OCI-LY7 (cell line): ENCODE data around the gene GLB1L3. TPM values are rescaled to one million over a fixed set of nuclear protein-coding genes. Genes with fewer than 3 reads are reported as not detected.

Source experiments
- BruUV-seq: library from RNA; stranded (reverse); fragments of 400-500 nt; replicated peaks from 2 replicates; lab custom pipeline; 2021; lab: Mats Ljungman, UMichigan
- CTCF ChIA-PET: fragments of 300-600 bp; sonication (Branson Sonifier 250); formaldehyde crosslinking; loops from one replicate; lab custom pipeline; 2022; ENCODE audit warnings: antibody characterized with exemption; ENCODE audit not compliant: unreplicated experiment; lab: Charles Lee
- POLR2A ChIA-PET: fragments of 300-600 bp; sonication (Branson Sonifier 250); formaldehyde crosslinking; loops from one replicate; lab custom pipeline; 2022; ENCODE audit warnings: antibody characterized with exemption; lab: Charles Lee
- DNase-seq: peaks from one replicate; pipeline ENCODE4 v3.0.0-alpha.2; 2015; ENCODE audit warnings: low spot score
- H2AFZ ChIP-seq: fragments of 200-600 bp; sonication (generic), shearing (Covaris generic); 2 replicates; pipeline ENCODE4 v1.6.1; 2014; ENCODE audit warnings: mild to moderate bottlenecking, antibody characterized with exemption, low read length, moderate library complexity
- H3K27ac ChIP-seq: fragments of 200-600 bp; sonication (generic); 2 replicates; pipeline ENCODE4 v1.5.1; 2014; ENCODE audit warnings: mixed run types, low read depth, mild to moderate bottlenecking, moderate library complexity, low read length, inconsistent platforms; ENCODE audit not compliant: poor library complexity, severe bottlenecking
- H3K36me3 ChIP-seq: fragments of 200-600 bp; sonication (generic); 2 replicates; pipeline ENCODE4 v1.6.1; 2014; ENCODE audit warnings: mild to moderate bottlenecking, antibody characterized with exemption, low read length, moderate library complexity, mixed read lengths; ENCODE audit not compliant: insufficient read depth
- H3K4me1 ChIP-seq: fragments of 200-600 bp; sonication (generic); 2 replicates; pipeline ENCODE4 v1.5.1; 2014; ENCODE audit warnings: mild to moderate bottlenecking, low read length; ENCODE audit not compliant: insufficient read depth, poor library complexity, severe bottlenecking
- H3K4me2 ChIP-seq: fragments of 200-600 bp; sonication (generic); 2 replicates; pipeline ENCODE4 v1.6.1; 2014; ENCODE audit warnings: mild to moderate bottlenecking, low read length
- H3K4me3 ChIP-seq: fragments of 200-600 bp; sonication (generic); 2 replicates; pipeline ENCODE4 v1.5.1; 2014; ENCODE audit warnings: mild to moderate bottlenecking, low read depth, low read length; ENCODE audit not compliant: poor library complexity, severe bottlenecking
- H3K79me2 ChIP-seq: fragments of 200-600 bp; sonication (generic); 2 replicates; pipeline ENCODE4 v1.6.1; 2016; ENCODE audit warnings: low read depth, mild to moderate bottlenecking, low read length, moderate library complexity, mixed read lengths; ENCODE audit not compliant: insufficient read depth
- H3K9me2 ChIP-seq: fragments of 200-600 bp; sonication (generic); 2 replicates; pipeline ENCODE4 v1.6.1; 2016; ENCODE audit warnings: mild to moderate bottlenecking, low read length, mixed read lengths; ENCODE audit not compliant: insufficient read depth
- H3K9me3 ChIP-seq: fragments of 200-600 bp; sonication (generic); 2 replicates; pipeline ENCODE4 v1.6.1; 2014; ENCODE audit warnings: mild to moderate bottlenecking, mixed run types, low read length, mixed read lengths
- H4K20me1 ChIP-seq: fragments of 200-600 bp; sonication (generic); 2 replicates; pipeline ENCODE4 v1.6.1; 2014; ENCODE audit warnings: mild to moderate bottlenecking, antibody characterized with exemption, low read length, moderate library complexity, mixed read lengths; ENCODE audit not compliant: insufficient read depth
- CTCF ChIP-seq: fragments of 200-600 bp; sonication (generic); conservative IDR thresholded peaks from 2 replicates; pipeline ENCODE4 v1.5.1; 2014; ENCODE audit warnings: mild to moderate bottlenecking, antibody characterized with exemption, low read length, moderate library complexity, mixed read lengths
- EZH2phosphoT487 ChIP-seq: fragments of 200-600 bp; sonication (generic); IDR thresholded peaks from 2 replicates; pipeline ENCODE4 v1.6.1; 2018; ENCODE audit warnings: low read depth, borderline replicate concordance, mild to moderate bottlenecking, mixed run types, antibody characterized with exemption, low read length, moderate library complexity, mixed read lengths
- intact Hi-C: fragments of 100-400 bp; cut with micrococcal nuclease; formaldehyde crosslinking; loops from one replicate; pipeline ENCODE4 v1.10.0; 2022; ENCODE audit not compliant: unreplicated experiment
- total RNA-seq, 2 experiments: library from RNA; depleted of rRNA in 1 of 2; stranded (reverse); fragments of >200 nt in 1 of 2; shearing (Covaris generic) in 1 of 2; gene quantifications; 2 replicates each; pipeline ENCODE4 v1.2.3, GENCODE V29; 2014 to 2022

GLB1L3 gene
- total RNA-seq, 2 experiments from 2014 or later, result not detected

GRCh38 chr11:134243913-134244312, 32.3 kb upstream of the GLB1L3 start:
- Histone ChIP-seq H3K4me3 (no peak overlapping the region), H3K27ac (no peak overlapping the region), H3K9me3 (no peaks in the 10 kb centered on the region), H4K20me1 (no peaks in the 10 kb centered on the region), H3K4me1 (no peaks in the 10 kb centered on the region), H2AFZ (no peak overlapping the region), H3K36me3 (peaks cover 55% of the 10 kb centered on the region), H3K4me2 (no peak overlapping the region), H3K79me2 (no peaks in the 10 kb centered on the region), H3K9me2 (no peaks in the 10 kb centered on the region)
- no peak for DNase-seq
- TF ChIP-seq CTCF, result no peak
- CTCF ChIA-PET, result no interaction called here
- BruUV-seq, result no TSS peak
- POLR2A ChIA-PET, result interaction anchor here (0.6 to 0.9 kb wide), 2 partner anchors 24 to 33 kb away, joined by 3 read pairs; no protein-coding TSS in a partner anchor
- intact Hi-C loops, result loop anchor here (1.0 kb wide), 1 partner anchor 37 kb away; no protein-coding TSS in a partner anchor

GRCh38 chr11:134244593-134244992, 31.6 kb upstream of the GLB1L3 start:
- Histone ChIP-seq H3K4me3 (no peak overlapping the region), H3K36me3 (peaks cover 57% of the 10 kb centered on the region), H3K79me2 (no peaks in the 10 kb centered on the region), H3K27ac (no peak overlapping the region), H4K20me1 (no peaks in the 10 kb centered on the region), H3K4me2 (no peak overlapping the region), H3K9me3 (no peaks in the 10 kb centered on the region), H3K4me1 (no peaks in the 10 kb centered on the region), H2AFZ (no peak overlapping the region), H3K9me2 (no peaks in the 10 kb centered on the region)
- TF ChIP-seq CTCF (peak; percentile 76), EZH2phosphoT487 (no peak)
- ChIA-PET CTCF (no interaction called here), POLR2A (interaction anchor here (0.6 to 0.9 kb wide), 3 partner anchors 11 to 33 kb away, joined by 3 read pairs; no protein-coding TSS in a partner anchor)
- no TSS peak for BruUV-seq
- DNase-seq, result peak; percentile 52
- intact Hi-C loops, result loop anchor here (1.0 kb wide), 1 partner anchor 37 kb away; no protein-coding TSS in a partner anchor

- no peaks in the 10 kb centered on the region for H3K9me3 ChIP-seq
- no TSS peak for BruUV-seq
- H2AFZ ChIP-seq, result no peak overlapping the region
- CTCF ChIA-PET, result no interaction called here
- no peak for TF ChIP-seq CTCF
- no peak for TF ChIP-seq EZH2phosphoT487
- H3K27ac ChIP-seq, result no peak overlapping the region
- H3K79me2 ChIP-seq, result no peaks in the 10 kb centered on the region
- no peaks in the 10 kb centered on the region for H3K9me2 ChIP-seq
- no peak overlapping the region for H3K4me3 ChIP-seq
- intact Hi-C loops, result no loop called here
- H4K20me1 ChIP-seq, result no peaks in the 10 kb centered on the region
- peaks cover 65% of the 10 kb centered on the region for H3K36me3 ChIP-seq
- DNase-seq, result no peak
- H3K4me1 ChIP-seq, result no peaks in the 10 kb centered on the region
- H3K4me2 ChIP-seq, result no peak overlapping the region
- POLR2A ChIA-PET, result no interaction called here
Observed at GRCh38 chr11:134245434-134245833, 30.7 kb upstream of the GLB1L3 start.
